Tibial nerve (tissue), 4 donors: Measurements from ENCODE around the gene SPATA7. TPM values are rescaled to one million over a fixed set of nuclear protein-coding genes. Genes with fewer than 3 reads are reported as not detected.

Source experiments
- DNase-seq, 2 donors: peaks; one replicate each; pipeline ENCODE4 v3.0.0-alpha.2; 2019; ENCODE audit warnings: low spot score in 2 of 2
- H3K27ac ChIP-seq, 4 donors: fragments of 200-600 bp; sonication (generic) in 3 of 4; one replicate each; pipeline ENCODE4 v1.5.1; 2017 to 2019; ENCODE audit warnings: mild to moderate bottlenecking in 1 of 4
- H3K27me3 ChIP-seq, 2 donors: fragments of 200-600 bp; sonication (generic) in 1 of 2; one replicate each; pipeline versions ENCODE4 v1.5.1 to v1.6.0; 2017 to 2019
- H3K36me3 ChIP-seq, 3 donors: fragments of 200-600 bp; sonication (generic); one replicate each; pipeline ENCODE4 v1.5.1; 2018 to 2019
- H3K4me1 ChIP-seq, 4 donors: fragments of 200-600 bp; sonication (generic) in 3 of 4; one replicate each; pipeline ENCODE4 v1.5.1; 2017 to 2019
- H3K4me3 ChIP-seq, 4 donors: fragments of 200-600 bp; sonication (generic) in 3 of 4; one replicate each; pipeline ENCODE4 v1.5.1; 2017 to 2019; ENCODE audit warnings: mild to moderate bottlenecking in 1 of 4, moderate library complexity in 1 of 4
- H3K9me3 ChIP-seq, 4 donors: fragments of 200-600 bp; sonication (generic) in 3 of 4; one replicate each; pipeline ENCODE4 v1.5.1; 2017 to 2019
- CTCF ChIP-seq, 5 experiments: fragments of 200-600 bp in 3 of 5; fragments of 450-650 bp in 2 of 5; sonication (generic) in 3 of 5; IDR thresholded peaks; one replicate each; pipeline ENCODE4 v1.5.1; 2016 to 2019; ENCODE audit warnings: antibody characterized with exemption in 5 of 5, mild to moderate bottlenecking in 3 of 5, moderate library complexity in 2 of 5
- EP300 ChIP-seq, 2 donors: sonication (generic); formaldehyde crosslinking; IDR thresholded peaks; one replicate each; pipeline ENCODE4 v1.6.1; 2017; ENCODE audit warnings: antibody characterized with exemption in 2 of 2, mild to moderate bottlenecking in 1 of 2
- POLR2A ChIP-seq, 2 donors: fragments of 450-650 bp; IDR thresholded peaks; one replicate each; pipeline ENCODE4 v1.6.1; 2017; ENCODE audit warnings: antibody characterized with exemption in 2 of 2, mild to moderate bottlenecking in 2 of 2, moderate library complexity in 2 of 2
- WGBS, 2 donors: methylation state at CpG; one replicate each; pipeline ENCODE4 v1.1.5; 2018; 5-methylcytosine and 5-hydroxymethylcytosine counted together
- total RNA-seq, 4 donors: library from RNA; depleted of rRNA; stranded (reverse); fragments of >200 nt; gene quantifications; one replicate each; pipeline ENCODE4 v1.1.0, GENCODE V29; 2016

Gene SPATA7
- total RNA-seq, 4 donors from 2014 or later = 12.3 to 31.6 (median 20.3) TPM

DNA sequence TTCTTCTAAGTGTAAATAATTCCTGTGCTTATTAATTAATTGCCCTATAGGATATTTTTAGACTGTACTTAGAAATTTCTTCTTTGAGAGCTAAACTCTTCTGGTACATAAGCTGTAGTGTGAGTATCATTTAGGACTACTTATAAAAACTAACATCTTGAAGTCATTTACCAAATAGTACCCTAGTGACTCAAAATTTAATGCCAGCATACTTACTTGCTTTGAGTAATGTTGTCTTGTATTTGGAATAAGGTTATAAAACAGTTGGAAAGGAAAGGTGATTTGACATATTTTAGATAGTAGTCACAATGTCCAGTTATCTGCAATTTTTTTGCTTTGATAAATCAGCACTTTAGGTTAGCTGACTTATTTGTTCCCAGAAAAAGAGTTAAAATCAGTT is 39.1 kb downstream of the SPATA7 start:
- no peak for TF ChIP-seq CTCF (IDR thresholded peaks at IDR 0.05)
- no peak for TF ChIP-seq EP300 (IDR thresholded peaks at IDR 0.05)
- no peak for TF ChIP-seq POLR2A (IDR thresholded peaks at IDR 0.05)
- Histone ChIP-seq H3K9me3 (no peaks in the 10 kb centered on the region), H3K4me1 (peaks cover 0 to 7% (median 0%) of the 10 kb centered on the region in 4 donors), H3K27ac (no peak overlapping the region), H3K27me3 (no peaks in the 10 kb centered on the region), H3K36me3 (peaks cover 0 to 27% (median 0%) of the 10 kb centered on the region in 3 donors), H3K4me3 (no peak overlapping the region)
- DNase-seq = no peak

DNA sequence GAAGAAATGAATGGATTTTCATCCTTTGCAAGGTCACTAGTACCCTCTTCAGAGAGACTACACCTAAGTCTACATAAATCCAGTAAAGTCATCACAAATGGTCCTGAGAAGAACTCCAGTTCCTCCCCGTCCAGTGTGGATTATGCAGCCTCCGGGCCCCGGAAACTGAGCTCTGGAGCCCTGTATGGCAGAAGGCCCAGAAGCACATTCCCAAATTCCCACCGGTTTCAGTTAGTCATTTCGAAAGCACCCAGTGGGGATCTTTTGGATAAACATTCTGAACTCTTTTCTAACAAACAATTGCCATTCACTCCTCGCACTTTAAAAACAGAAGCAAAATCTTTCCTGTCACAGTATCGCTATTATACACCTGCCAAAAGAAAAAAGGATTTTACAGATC is 40.8 kb downstream of the SPATA7 start:
- 65 to 73% methylated on average over 7 of the region's 7 CpGs for WGBS, 2 donors

DNA sequence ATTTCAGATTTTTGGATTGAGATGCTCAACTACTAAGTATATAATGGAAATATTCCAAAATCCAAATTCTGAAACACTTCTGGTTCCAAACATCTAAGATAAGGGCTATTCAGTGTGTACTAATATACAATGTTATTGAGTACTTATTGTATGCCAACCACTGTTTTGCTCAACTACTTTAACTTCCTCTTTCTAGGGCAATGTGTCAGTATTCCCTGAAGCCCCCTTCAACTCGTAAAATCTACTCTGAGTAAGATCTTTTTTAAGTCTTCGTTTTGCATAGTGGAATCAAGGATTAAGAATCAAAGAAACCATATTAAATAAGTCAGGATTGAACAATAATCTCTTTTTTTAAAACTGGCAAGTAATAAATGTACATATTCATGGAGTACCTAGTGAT is 45.5 kb downstream of the SPATA7 start:
- Histone ChIP-seq H3K9me3 (no peaks in the 10 kb centered on the region), H3K36me3 (peaks cover 0 to 48% (median 0%) of the 10 kb centered on the region in 3 donors), H3K4me3 (no peak overlapping the region), H3K27me3 (no peaks in the 10 kb centered on the region), H3K4me1 (peaks cover 0 to 7% (median 0%) of the 10 kb centered on the region in 4 donors), H3K27ac (no peak overlapping the region)
- TF ChIP-seq CTCF (IDR thresholded peaks at IDR 0.05) = no peak
- no peak for TF ChIP-seq POLR2A (IDR thresholded peaks at IDR 0.05)
- 77 to 78% methylated on average over 2 of the region's 2 CpGs for WGBS, 2 donors
- DNase-seq = no peak

More for the DNA sequence above, 40.8 kb downstream of the SPATA7 start:
- Histone ChIP-seq H3K27ac (no peak overlapping the region), H3K4me3 (no peak overlapping the region), H3K4me1 (peaks cover 0 to 7% (median 0%) of the 10 kb centered on the region in 4 donors), H3K27me3 (no peaks in the 10 kb centered on the region), H3K9me3 (no peaks in the 10 kb centered on the region), H3K36me3 (peaks cover 0 to 22% (median 0%) of the 10 kb centered on the region in 3 donors)
- TF ChIP-seq EP300 (IDR thresholded peaks at IDR 0.05) (no peak), POLR2A (IDR thresholded peaks at IDR 0.05) (no peak), CTCF (IDR thresholded peaks at IDR 0.05) (no peak)
- DNase-seq = no peak

GRCh38 chr14:88437658-88438057 is 52.2 kb downstream of the SPATA7 start:
- no peaks in the 10 kb centered on the region for H3K27me3 ChIP-seq
- no peak for DNase-seq
- no peaks in the 10 kb centered on the region for H3K4me1 ChIP-seq
- peaks cover 0 to 3% (median 0%) of the 10 kb centered on the region in 4 donors for H3K9me3 ChIP-seq
- TF ChIP-seq EP300 (IDR thresholded peaks at IDR 0.05) (no peak), CTCF (IDR thresholded peaks at IDR 0.05) (no peak), POLR2A (IDR thresholded peaks at IDR 0.05) (no peak)
- WGBS, 2 donors = 92 to 94% methylated on average over 5 of the region's 5 CpGs
- H3K36me3 ChIP-seq = peaks cover 0 to 86% (median 0%) of the 10 kb centered on the region in 3 donors
- no peak overlapping the region for H3K4me3 ChIP-seq
- no peak overlapping the region for H3K27ac ChIP-seq

DNA sequence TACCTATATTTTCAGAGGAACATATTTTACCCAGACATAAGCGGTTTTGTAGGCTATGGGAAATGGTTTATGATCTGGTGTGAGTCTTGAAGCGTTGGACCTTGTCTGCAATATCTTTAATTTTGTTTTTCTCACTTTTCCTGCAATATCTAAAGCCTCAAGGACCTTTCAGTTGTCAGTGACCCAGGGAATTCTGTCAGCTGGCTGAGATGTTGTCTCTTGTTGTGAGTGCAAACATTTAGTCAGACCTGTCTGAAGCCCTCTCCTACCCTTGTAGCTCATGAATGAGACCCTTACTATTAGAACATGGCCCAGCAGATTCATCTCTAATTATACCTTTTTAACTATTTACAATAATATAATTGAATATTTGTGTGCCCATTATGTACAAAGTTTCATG is 53.6 kb downstream of the SPATA7 start:
- no peaks in the 10 kb centered on the region for H3K27me3 ChIP-seq
- peaks cover 0 to 3% (median 0%) of the 10 kb centered on the region in 4 donors for H3K9me3 ChIP-seq
- WGBS, 2 donors = 93 to 97% methylated on average over 2 of the region's 2 CpGs
- TF ChIP-seq POLR2A (IDR thresholded peaks at IDR 0.05) (no peak), EP300 (IDR thresholded peaks at IDR 0.05) (no peak), CTCF (IDR thresholded peaks at IDR 0.05) (no peak)
- H3K4me1 ChIP-seq = no peaks in the 10 kb centered on the region
- H3K4me3 ChIP-seq = no peak overlapping the region
- H3K27ac ChIP-seq = no peak overlapping the region
- H3K36me3 ChIP-seq = peaks cover 0 to 86% (median 0%) of the 10 kb centered on the region in 3 donors
- DNase-seq = no peak
